A673 (cell line): ENCODE data around the gene MYT1. TPM values are rescaled to one million over a fixed set of nuclear protein-coding genes. Genes with fewer than 3 reads are reported as not detected.

Experiments
- BruUV-seq: library from RNA; stranded (reverse); fragments of 400-500 nt; replicated peaks from 2 replicates; lab custom pipeline; 2021; lab: Mats Ljungman, UMichigan
- CTCF ChIA-PET: fragments of 300-600 bp; sonication (Branson Sonifier 250); formaldehyde crosslinking; loops from one replicate; lab custom pipeline; 2022; ENCODE audit warnings: antibody characterized with exemption; lab: Charles Lee
- POLR2A ChIA-PET: fragments of 300-600 bp; sonication (Branson Sonifier 250); formaldehyde crosslinking; loops from one replicate; lab custom pipeline; 2022; ENCODE audit warnings: antibody characterized with exemption; ENCODE audit not compliant: low non-redundant PET; lab: Charles Lee
- DNase-seq: peaks from one replicate; pipeline ENCODE4 v3.0.0-alpha.2; 2015; ENCODE audit warnings: low spot score
- H3K27ac ChIP-seq: fragments of 200-600 bp; sonication (generic); 2 replicates; pipeline ENCODE4 v1.5.1; 2016; ENCODE audit warnings: mixed run types, low read depth, mild to moderate bottlenecking, mixed read lengths, antibody characterized with exemption, low read length; ENCODE audit not compliant: poor library complexity, severe bottlenecking
- H3K27me3 ChIP-seq: fragments of 200-600 bp; sonication (generic); replicated peaks from 2 replicates; pipeline ENCODE4 v1.6.1; 2017; ENCODE audit warnings: mixed run types, low read depth, mild to moderate bottlenecking, mixed read lengths, antibody characterized with exemption, low read length; ENCODE audit not compliant: insufficient read depth, poor library complexity
- H3K36me3 ChIP-seq: fragments of 200-600 bp; sonication (generic); 2 replicates; pipeline ENCODE4 v1.6.1; 2016; ENCODE audit warnings: mixed run types, mild to moderate bottlenecking, mixed read lengths, antibody characterized with exemption, low read length; ENCODE audit not compliant: insufficient read depth, poor library complexity, severe bottlenecking
- H3K4me1 ChIP-seq: fragments of 200-600 bp; sonication (generic); 2 replicates; pipeline ENCODE4 v1.6.1; 2017; ENCODE audit warnings: mixed run types, mild to moderate bottlenecking, mixed read lengths, antibody characterized with exemption, low read length; ENCODE audit not compliant: insufficient read depth, poor library complexity, severe bottlenecking
- H3K4me3 ChIP-seq: fragments of 200-600 bp; sonication (generic); 2 replicates; pipeline ENCODE4 v1.5.1; 2016; ENCODE audit warnings: low read depth, mixed run types, mild to moderate bottlenecking, mixed read lengths, low read length; ENCODE audit not compliant: poor library complexity, severe bottlenecking
- H3K9me3 ChIP-seq: fragments of 200-600 bp; sonication (generic); 2 replicates; pipeline ENCODE4 v1.6.1; 2016; ENCODE audit warnings: mixed run types, low read depth, mild to moderate bottlenecking, mixed read lengths, antibody characterized with exemption, low read length; ENCODE audit not compliant: poor library complexity, severe bottlenecking
- EZH2 ChIP-seq: fragments of 200-600 bp; sonication (generic); IDR thresholded peaks from 2 replicates; pipeline ENCODE4 v1.6.1; 2017; ENCODE audit warnings: borderline replicate concordance, low read depth, mild to moderate bottlenecking, mixed read lengths, antibody characterized with exemption, low read length; ENCODE audit not compliant: poor library complexity, severe bottlenecking
- intact Hi-C: fragments of 100-400 bp; cut with micrococcal nuclease; formaldehyde crosslinking; loops from one replicate; pipeline ENCODE4 v1.10.0; 2022; ENCODE audit not compliant: unreplicated experiment
- total RNA-seq: library from RNA; stranded (reverse); gene quantifications from 2 replicates; pipeline ENCODE4 v1.2.3, GENCODE V29; 2021
- TF ChIP-seq, protein P1 (sequence below): fragments of 300-800, 200-600 bp; sonication (generic); conservative IDR thresholded peaks from 2 replicates; pipeline ENCODE4 v1.5.1; 2017; ENCODE audit warnings: low read depth, mild to moderate bottlenecking, antibody characterized with exemption, low read length, moderate library complexity, mixed read lengths

MYT1 gene
- total RNA-seq, 1 experiment from 2014 or later, result not detected

GRCh38 chr20:64269604-64270411 is 105.6 kb downstream of the MYT1 start:
- Histone ChIP-seq H3K4me1 (peaks cover 38% of the 10 kb centered on the region), H3K27ac (no peak overlapping the region), H3K36me3 (no peaks in the 10 kb centered on the region), H3K4me3 (no peak overlapping the region), H3K9me3 (no peaks in the 10 kb centered on the region), H3K27me3 (no peaks in the 10 kb centered on the region)
- TF ChIP-seq, protein P1, sequence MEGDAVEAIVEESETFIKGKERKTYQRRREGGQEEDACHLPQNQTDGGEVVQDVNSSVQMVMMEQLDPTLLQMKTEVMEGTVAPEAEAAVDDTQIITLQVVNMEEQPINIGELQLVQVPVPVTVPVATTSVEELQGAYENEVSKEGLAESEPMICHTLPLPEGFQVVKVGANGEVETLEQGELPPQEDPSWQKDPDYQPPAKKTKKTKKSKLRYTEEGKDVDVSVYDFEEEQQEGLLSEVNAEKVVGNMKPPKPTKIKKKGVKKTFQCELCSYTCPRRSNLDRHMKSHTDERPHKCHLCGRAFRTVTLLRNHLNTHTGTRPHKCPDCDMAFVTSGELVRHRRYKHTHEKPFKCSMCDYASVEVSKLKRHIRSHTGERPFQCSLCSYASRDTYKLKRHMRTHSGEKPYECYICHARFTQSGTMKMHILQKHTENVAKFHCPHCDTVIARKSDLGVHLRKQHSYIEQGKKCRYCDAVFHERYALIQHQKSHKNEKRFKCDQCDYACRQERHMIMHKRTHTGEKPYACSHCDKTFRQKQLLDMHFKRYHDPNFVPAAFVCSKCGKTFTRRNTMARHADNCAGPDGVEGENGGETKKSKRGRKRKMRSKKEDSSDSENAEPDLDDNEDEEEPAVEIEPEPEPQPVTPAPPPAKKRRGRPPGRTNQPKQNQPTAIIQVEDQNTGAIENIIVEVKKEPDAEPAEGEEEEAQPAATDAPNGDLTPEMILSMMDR, result no peak
- no peak for TF ChIP-seq EZH2
- DNase-seq, result no peak
- intact Hi-C loops, result no loop called here
- CTCF ChIA-PET, result no interaction called here
- BruUV-seq, result no TSS peak
- POLR2A ChIA-PET, result no interaction called here

DNA sequence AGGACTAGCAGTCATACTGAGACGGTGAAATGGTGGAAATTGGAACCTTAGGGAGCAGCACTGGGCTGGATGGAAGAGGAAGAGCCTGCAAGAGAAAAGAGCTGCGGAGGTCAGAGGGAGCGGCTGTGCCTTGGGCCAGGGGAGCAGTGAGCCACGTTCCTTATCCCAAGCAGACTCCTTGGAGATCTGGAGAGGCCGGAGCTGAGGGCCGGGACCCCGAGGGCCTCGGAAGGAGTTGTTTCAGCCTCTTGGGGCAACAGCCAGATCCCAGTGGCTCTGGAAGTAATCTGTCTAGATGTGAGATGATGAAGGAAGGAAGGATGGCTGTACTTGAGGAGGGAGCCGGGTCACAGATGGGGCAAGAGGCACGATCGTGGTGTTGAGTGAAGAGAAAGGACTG is 107.4 kb downstream of the MYT1 start:
- Histone ChIP-seq H3K9me3 (no peaks in the 10 kb centered on the region), H3K36me3 (no peaks in the 10 kb centered on the region), H3K4me3 (no peak overlapping the region), H3K4me1 (peaks cover 34% of the 10 kb centered on the region), H3K27ac (no peak overlapping the region), H3K27me3 (no peaks in the 10 kb centered on the region)
- TF ChIP-seq EZH2, result no peak
- TF ChIP-seq, protein P1, result no peak
- POLR2A ChIA-PET, result no interaction called here
- no peak for DNase-seq
- CTCF ChIA-PET, result no interaction called here
- intact Hi-C loops, result no loop called here
- no TSS peak for BruUV-seq

DNA sequence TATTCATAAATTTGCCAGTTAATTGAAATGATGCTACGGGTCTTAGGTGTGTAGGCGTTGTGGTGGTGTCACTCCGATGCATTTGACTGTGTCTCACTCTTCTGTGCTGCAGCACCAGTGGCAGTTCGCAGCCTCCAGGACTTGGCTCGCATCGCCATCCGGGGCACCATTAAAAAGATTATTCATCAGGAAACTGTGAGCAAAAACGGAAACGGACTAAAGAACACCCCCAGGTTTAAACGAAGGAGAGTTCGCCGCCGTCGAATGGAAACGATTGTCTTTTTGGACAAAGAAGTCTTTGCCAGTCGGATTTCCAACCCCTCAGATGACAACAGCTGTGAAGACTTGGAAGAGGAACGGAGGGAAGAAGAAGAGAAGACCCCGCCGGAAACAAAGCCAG is 108.9 kb downstream of the MYT1 start:
- no TSS peak for BruUV-seq
- intact Hi-C loops, result no loop called here
- peak; percentile 70 for DNase-seq
- no peaks in the 10 kb centered on the region for H3K36me3 ChIP-seq
- no peaks in the 10 kb centered on the region for H3K27me3 ChIP-seq
- peak overlapping the region; percentile 70 for H3K27ac ChIP-seq
- ChIA-PET CTCF (no interaction called here), POLR2A (no interaction called here)
- no peaks in the 10 kb centered on the region for H3K9me3 ChIP-seq
- H3K4me3 ChIP-seq, result peak overlapping the region; percentile 4
- TF ChIP-seq, protein P1, result no peak
- TF ChIP-seq EZH2, result no peak
- peaks cover 21% of the 10 kb centered on the region for H3K4me1 ChIP-seq
